Ramos (cell line): Measurements from ENCODE around the gene SDK1.

Experiments used
- in situ Hi-C: fragments of 300-500 bp; cut with MboI; formaldehyde crosslinking; loops from one replicate; pipeline ENCODE4 v1.14.3; 2022; ENCODE audit warnings: low sequenced_read_pairs; ENCODE audit not compliant: unreplicated experiment

The SDK1 gene

DNA sequence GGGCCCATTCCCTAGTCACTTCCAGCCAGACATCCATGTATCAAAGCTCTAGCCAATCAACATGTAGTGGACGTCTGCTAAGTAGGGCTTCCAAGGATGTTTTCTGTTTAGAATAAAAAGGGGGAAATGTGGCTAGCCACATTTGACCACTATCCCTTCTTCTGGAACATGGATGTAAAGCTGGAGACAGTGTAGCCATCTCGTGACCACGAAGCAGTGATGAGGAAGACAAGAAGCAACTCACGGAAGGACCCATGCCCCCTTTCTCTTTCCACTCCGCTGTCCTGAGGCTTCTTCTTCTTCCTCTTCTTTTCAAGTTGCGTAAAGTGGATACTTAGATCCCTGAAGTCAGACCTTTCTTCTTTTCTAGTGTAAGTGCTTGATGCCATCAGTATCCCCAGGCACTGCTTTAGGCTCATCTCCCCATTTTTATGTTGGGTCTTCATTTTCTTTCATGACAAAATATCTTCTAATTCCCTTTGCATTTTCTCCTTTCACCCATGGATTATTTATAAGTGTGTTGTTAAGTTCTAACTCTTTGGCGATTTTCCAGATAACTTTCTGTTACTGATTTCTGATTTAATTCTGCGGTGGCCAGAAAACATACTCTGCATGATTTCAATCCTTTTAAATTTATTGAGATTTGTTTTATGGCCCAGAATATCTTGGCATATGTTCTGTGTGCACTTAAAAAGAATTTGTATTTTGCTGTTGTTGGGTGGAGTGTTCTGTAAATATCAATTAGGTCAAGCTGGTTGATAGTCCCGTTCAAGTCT is 594.5 kb downstream of the SDK1 start:
- in situ Hi-C loops, result loop anchor here (25.0 kb wide), 1 partner anchor 1033 kb away; no protein-coding TSS in a partner anchor

DNA sequence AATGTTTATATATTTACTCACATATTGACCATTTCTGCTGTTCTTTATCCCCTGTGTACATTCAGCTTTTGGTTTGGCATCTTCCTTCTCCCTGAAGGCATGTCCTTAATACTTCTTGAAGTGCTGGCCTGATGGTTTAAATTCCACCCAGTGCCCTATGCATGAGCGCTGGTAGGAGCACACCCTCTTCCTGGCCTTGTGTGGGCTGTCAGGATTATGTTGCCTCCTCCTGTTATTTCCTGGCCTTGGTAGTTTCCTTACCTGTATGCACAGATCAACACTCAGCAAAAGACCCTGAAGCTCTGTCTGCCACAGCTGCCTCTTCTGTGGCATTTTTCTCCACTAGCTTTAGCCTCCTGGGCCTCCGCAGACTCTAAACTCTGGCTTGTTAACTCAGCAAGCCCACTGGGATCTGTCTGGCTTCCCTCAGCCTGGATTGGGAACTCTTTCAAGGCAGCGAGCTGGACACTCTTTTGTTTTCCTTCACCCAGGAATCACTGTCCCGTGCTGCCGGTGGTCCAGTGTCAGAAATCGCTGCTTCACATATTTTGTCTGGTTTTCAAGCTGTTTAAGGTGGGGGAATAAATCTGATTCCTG is 595.2 kb downstream of the SDK1 start:
- in situ Hi-C loops, result loop anchor here (25.0 kb wide), 1 partner anchor 1034 kb away; no protein-coding TSS in a partner anchor

DNA sequence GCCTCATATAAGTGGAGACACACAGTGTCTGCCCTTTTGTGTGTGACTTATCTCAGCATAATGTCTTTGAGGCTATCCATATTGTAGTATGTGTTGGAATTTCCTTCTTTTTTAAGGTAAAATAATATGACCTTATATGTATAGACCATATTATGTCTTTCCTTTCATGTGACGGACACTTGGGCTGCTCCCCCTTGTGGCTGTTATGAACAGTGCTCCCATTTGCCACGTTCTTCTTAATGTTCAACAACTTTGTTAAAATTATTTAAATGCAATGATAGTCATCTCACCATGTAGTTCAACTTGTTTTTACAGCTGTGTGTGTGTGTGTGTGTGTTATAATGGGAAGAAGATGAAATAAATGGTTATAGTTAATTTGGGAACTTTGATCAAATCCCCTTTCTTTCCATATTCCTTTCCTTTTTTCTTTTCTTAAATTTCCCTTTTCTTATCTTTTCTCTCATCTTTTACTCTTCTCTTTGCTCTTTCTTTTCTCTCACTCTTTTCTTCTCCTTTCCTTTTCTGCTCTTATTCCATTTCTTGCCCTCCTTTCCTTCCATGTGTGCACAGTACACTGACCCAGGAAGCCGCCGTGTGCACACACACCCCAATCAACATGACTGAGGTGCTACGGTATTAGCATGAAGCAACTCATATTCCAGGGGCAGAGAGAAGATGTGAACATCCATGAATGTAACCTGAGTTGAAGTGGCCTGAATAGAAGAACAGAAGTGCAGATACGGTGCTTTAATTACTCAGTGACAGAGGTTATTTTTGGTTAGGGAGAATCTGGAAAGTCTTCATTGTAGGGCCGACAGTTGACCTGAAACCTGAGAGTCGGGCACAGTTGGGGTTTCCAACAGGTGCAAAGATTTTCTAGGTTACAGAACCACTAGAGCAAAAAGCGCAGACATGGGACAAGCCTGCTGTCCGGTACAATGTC is 596.6 kb downstream of the SDK1 start:
- in situ Hi-C loops, result loop anchor here (25.0 kb wide), 1 partner anchor 1035 kb away; no protein-coding TSS in a partner anchor

DNA sequence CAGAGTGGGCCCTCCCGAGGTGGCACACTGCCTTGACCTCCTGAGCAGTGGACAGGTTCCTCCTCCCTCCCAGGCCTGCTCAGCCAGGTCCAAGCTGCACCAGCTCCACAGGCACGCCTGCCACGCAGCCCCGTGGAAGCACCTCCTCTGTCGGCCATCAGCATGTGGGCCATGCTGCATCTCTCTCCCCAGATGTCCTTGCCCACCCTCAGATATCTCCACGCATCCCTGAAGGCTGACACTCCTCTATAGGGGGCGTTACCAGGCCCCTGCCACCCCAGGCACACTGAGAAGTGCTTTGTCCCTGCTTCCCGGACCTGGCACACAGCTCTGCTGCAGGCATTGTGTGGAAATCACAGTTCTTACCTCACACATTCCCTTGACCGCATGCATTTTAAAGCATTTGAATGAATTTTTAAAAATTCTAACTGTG is 598.5 kb downstream of the SDK1 start:
- in situ Hi-C loops, result loop anchor here (25.0 kb wide), 1 partner anchor 1037 kb away; no protein-coding TSS in a partner anchor

DNA sequence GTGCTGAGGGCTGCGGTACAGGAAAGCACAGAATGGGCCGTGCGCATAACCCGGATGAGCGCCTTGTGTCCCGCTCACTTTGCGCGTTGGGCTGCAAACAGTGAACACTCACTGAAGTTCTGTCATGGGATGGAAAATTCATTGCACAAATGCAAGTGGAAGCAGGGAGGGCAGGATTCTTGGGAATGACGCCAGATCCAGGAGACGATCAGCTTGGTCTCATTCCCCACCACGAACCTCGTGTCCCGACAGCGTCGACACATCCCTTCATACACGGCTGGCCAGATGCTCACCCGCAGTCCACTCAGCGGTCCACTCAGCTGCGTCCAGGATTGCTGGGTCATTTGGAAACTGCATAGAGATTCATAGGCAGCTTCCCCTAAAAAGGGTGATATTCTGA is 607.1 kb downstream of the SDK1 start:
- in situ Hi-C loops, result no loop called here

DNA sequence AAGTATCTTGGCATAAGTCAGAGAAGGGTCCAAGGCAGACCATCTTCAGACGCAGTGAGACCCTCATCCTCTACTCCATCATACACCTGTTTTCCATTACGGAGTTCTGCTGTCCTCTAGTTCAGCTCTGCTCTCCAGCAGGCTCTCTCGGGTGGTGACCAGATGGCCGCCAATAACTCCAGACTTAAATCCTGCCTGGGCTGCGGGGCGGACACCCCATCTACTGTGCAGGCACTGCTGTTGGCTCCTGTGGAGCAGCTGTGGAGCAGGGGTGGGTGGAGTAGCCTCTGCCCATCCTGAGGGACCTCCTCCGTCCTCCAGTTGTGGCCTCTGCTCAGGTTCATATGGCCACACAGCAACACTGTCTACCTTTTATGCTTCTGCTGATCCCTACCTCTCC is 608.1 kb downstream of the SDK1 start:
- in situ Hi-C loops, result no loop called here

DNA sequence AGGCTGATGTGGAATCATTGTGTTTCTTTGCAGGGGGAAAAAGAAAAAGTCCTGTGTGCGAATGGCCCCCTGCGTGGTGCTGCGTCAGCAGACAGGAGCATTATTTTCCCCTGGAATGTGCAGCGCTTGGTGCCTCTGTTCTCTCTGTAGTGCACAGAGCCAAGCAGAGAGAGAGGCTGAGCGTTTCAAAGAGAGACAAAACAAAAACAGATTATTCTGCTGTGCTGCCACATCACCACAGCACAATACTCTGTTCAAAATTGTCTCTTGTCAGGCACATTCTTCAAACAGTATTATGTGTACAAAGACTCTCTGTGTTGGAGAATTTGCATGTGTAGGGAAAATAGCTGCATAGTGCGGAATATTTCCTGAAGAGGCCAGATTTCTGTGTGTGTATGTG is 609.0 kb downstream of the SDK1 start:
- in situ Hi-C loops, result no loop called here

DNA sequence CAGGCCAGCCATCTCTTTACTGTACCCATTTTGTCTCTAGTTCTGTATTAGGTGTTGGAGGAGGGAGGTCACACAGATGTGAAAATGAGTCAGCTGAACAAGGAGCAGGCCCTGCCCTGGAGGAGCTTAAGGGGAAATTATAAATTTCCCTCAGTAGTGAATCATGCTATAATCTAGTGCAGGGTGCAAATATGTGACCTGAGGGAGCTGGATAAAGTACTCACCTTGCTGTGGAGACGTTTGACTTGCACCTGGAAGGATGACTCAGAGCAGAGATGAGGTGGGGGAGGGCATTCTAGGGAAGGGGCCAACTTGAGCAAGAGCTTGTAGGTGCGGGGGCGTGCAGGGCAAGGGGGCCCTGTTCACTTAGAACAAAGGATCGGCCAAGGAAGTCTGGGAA is 610.6 kb downstream of the SDK1 start:
- in situ Hi-C loops, result no loop called here

DNA sequence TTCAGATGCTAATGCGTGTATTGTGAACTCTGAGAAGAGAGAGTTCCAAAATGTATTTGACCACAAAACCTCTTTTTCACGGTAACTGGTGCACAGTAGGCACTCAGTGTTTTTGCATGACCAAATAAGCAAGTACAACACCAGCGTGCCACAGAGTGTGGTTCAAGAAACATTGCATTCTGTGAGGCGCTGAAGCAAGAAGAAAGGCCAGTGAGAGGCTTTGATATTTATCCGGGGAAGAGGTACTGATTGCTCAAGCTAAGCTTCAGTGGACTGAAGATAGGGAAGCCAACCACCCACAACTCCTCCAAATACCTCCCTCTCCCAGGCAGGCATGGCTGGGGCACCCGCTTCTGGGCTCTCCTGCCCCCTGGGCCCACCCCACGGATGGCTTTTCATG is 611.2 kb downstream of the SDK1 start:
- in situ Hi-C loops, result no loop called here

DNA sequence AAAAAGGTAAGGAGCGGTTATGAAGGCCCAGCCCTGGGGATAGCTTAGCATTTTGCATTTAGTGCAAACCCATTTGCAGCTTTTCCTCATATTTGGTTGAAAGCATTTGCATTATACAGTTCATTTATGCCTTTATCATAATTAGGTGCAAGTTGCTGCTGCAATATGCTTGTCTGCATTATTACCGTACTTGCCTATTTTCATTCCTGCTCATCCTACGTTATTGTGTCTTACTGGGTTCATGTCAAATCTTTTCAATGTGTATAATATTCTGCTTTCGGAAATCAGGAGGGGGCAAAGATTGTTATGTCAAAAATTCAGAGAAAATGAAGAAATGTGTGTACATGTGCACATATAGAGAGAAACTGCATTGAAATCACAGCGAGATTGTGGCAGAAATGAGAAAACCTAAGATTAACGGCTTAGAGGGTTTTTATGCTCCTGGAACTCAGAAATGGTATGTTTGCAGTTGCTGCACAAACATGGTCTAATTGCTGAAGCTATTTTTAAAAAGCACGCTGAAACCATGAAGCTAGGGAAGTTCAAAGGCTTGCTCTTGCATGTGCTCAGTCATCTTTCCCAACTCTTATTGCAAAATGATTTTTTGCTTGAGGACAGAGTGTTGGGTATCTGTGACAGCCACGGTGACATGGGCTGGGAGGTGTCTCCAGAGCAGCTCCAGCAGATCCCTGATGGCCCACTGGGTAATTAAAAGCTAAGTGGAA is 613.2 kb downstream of the SDK1 start:
- in situ Hi-C loops, result no loop called here

DNA sequence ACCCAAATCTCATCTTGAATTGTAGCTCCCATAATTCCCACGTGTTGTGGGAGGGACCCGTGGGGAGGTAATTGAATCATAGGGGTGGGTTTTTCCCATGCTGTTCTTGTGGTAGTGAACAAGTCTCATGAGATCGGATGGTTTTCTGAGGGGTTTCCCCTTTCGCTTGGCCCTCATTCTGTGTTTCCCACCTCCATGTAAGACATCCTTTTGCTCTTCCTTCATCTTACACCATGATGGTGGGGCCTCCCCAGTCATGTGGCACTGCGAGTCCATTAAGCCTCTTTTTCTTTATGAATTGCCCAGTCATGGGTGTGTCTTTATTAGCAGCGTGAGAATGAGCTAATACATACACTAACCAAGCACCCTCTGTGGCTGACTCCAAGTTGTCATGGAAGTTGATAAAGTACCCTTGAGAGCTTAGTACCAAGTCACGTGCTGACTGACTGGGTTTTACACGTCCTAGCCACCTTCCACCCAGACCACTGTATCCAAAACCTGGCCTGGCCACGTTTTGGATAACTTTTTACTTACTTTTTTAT is 614.4 kb downstream of the SDK1 start:
- in situ Hi-C loops, result no loop called here

DNA sequence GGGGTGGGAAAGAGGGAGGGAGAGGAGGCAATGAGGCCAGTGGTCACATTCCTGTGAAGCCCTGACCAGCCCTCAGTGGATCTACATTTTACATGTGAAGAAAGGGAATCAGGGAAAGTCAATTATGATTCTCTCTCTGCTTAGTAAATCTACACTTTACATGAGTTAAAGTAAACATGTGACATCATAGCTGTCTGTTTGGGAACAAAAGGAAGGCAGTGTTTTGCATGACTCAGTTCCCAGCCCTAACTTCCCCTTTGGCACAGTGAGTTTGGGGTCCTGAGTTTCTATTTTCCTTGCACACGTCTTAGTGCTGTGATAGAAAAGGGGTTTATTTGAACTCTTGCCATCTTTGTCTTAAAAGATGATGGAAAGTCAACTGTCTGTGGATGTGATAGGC is 615.1 kb downstream of the SDK1 start:
- in situ Hi-C loops, result no loop called here

DNA sequence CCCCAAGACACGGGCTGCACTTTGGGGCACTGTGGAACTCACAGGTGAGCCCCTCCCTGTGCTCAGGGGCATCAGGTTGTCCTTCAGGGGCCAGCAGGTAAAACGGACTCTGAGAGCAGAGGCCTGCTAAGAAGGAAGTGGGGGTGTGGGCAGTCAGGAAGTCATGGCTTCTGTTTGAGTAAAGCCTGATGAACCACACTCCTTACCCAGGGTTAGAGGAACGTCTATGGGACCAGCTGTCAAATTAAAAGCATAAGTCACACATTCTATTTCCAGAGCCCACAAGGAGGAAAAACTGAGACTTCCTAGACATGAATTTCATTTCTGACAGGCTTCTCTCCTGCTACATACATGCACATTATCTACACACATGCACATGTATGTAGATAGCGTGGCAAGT is 616.4 kb downstream of the SDK1 start:
- in situ Hi-C loops, result no loop called here

DNA sequence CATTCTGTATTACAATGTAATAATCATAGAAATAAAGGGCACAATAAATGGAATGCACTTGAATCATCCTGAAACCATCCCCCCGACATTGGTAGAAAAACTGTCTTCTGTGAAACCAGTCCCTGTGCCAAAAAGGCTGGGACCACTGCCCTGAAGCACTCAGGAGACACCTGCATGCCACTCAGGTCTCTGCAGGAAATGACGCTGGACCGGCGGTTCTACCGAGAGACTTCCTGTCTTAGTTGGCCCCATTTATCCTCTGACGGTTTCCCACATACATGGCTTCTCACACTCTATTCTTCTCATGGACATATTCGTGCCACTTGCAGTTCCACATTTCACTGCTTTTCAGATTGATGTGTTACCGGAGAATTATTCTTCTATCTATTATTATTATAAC is 617.5 kb downstream of the SDK1 start:
- in situ Hi-C loops, result no loop called here

DNA sequence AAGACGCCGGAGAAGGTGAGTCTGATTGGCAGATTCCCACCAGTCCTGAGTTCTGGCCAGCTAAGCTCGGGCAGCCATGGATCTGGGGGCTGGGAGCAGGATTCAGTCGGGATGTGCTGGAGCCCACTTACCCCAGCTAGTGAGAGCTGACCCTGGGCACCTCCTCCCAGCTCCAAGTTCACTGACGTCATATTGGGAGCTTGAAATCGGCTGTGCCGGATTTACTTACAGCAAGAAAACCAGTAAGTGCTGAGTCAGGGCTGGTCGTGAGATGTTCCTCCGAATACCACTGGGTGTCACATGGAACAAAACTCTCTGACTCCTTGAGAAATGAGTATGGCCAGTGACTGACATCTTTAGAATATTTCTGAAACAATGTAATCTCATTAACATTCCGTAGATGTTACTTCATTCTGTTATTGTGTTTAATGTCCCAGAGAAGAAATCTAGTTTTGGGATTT is 621.2 kb downstream of the SDK1 start:
- in situ Hi-C loops, result no loop called here

DNA sequence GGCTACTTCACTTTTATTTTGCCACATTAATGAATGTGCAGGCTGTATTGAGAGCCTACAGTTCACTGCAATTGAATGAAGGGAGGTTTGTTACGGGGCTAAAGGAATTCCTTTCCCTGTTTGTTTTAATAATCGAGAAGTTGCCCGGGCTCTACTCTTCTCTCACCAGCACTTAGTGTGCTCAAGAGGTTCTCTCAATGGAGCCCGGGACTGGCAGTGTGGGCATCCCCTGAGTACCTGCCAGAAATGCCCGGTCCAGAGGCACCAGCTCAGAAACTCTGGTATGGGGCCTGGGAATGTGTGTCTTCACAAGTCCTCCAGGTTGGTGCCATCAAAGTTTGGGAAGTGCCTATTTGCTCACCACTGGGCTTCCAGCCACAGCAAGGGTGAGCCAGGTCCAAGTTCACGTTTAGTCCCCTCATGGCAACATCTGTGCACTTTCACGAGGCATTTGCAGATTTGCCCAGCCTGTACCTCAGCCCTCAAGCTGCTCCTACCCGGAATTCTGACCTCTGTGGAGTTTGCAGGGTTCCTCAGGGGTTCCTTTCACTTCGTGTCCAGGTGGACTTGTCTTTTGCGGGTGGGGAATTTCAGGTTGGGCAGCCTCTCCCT is 622.4 kb downstream of the SDK1 start:
- in situ Hi-C loops, result no loop called here

DNA sequence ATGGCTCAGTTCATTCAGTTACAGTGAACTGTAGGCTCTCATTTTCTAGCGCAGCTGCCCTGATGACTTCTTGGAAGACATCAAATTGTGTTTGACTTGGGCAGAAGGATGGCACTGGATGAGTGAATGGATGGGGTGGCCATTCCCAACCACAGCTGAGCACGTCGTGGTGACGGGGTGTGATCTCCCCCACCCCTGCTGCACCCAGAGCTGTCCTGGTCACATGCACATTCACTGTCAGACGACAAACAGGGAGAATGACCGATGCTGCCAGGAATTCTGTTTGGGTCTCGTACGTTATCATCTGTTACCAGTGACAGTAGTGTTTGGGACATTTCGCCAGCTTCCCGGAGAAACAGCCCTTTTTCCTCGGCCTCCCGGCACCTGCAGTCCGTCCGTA is 623.2 kb downstream of the SDK1 start:
- in situ Hi-C loops, result no loop called here

DNA sequence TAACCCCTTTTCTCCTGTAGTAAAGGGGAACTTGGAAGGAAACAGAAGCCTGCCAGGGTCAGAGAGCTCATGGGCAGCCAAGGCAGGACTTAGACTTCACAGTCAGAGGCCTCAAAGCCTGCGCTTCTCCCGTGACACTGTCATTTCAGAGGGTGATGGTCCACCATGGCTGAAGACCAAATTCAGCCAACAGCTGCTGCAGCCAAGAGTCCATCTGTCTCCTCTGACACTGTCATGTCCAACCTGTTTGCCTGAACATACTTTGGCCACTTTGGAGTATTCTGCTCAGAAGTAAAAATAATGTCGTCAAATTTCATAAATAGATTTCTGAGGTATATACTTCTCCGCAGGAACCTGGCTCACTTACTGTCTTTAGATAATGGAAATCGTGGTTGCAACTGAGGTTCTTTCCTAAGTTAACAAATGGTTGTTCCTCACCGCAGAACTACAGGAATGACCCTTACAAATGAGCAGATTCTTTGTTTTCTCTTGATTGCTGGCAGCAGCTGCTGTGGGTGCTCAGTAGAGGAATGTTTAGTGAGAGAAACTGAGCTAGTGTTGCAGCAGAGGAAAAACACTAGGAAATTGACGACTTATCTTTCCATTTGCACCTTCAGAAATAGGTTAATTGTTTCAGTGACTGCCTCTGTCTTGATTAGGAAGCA is 626.5 kb downstream of the SDK1 start:
- in situ Hi-C loops, result no loop called here
